GM21619 (cell line): Measurements from ENCODE around the gene RAB29.

Experiments
- ATAC-seq: cut with Tn5 transposase; IDR thresholded peaks from one replicate; pipeline ENCODE4 v1.9.1; 2021; ENCODE audit not compliant: unreplicated experiment

The RAB29 gene, protein sequence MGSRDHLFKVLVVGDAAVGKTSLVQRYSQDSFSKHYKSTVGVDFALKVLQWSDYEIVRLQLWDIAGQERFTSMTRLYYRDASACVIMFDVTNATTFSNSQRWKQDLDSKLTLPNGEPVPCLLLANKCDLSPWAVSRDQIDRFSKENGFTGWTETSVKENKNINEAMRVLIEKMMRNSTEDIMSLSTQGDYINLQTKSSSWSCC

DNA sequence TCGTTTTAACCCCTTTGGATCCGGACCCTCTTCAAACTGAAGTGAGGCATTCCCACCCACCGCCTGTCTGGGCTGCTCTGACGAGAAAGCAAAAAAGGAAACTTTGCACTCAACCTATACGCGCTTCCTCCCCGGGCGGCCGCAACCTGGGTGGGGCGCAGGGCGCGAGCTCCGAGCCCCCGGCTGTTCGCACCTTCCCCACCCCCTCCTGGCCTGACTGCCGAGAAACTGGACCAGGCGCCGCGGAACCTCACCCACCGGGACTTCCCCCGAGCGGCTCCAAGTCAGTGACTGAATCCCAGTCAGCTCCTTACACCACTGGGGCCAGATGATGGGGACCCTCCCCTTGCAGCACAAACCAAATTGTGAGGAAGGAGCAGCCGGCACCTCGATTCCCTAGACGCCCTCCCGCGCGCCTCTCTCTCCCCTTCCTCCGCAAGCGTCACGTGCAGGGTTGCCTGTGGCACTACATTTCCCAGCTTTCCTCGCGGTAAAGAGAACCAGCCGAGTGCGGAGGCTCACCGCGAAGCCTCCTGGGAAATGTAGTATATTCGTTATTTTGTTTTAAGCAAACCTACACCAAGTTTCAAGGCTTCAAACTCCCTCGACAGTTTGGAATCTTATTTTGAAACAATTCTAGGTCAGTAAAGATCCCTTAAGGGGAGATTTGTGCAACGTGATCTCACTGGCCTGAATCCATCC lies at the start of gene RAB29:
RAB29 (minus strand) TSS at position 468 of the 702 bp plus-strand sequence. CDS start 526 bp downstream, outside the sequence.
- peak; percentile 81 for ATAC-seq

DNA sequence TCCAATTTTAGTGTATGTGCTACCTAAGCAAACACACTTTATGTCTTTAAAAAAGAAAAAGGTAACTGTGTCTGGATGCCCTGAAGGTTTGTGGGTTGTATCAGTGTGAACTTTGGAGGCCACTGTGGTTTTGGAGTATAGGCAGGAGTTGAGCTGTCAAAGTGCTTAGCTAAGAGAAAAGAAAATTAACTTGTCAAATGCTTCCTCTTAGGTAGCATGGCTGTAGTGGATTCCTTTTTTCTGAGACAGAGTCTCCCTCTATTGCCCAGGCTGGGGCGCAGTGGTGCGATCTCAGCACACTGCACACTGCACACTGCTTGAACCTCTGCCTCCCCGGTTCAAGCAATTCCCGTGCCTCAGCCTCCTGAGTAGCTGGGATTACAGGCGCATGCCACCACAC lies 48.9 kb upstream of the RAB29 start:
- no peak for ATAC-seq

DNA sequence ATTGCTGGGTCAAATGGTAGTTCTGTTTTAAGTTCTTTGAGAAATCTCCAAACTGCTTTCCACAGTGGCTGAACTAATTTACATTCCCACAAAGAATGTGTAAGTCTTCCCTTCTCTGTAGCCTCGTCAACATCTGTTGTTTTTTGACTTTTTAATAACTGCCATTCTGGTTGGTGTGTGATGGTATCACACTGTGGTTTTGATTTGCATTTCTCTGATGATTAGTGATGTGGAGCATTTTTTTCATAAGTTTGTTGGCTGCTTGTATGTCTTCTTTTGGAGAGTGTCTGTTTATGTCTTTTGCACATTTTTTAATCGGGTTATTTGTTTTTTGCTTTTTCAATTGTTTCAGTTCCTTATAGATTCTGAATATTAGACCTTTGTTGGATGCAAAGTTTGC lies 48.0 kb upstream of the RAB29 start:
- ATAC-seq: peak; percentile 48

DNA sequence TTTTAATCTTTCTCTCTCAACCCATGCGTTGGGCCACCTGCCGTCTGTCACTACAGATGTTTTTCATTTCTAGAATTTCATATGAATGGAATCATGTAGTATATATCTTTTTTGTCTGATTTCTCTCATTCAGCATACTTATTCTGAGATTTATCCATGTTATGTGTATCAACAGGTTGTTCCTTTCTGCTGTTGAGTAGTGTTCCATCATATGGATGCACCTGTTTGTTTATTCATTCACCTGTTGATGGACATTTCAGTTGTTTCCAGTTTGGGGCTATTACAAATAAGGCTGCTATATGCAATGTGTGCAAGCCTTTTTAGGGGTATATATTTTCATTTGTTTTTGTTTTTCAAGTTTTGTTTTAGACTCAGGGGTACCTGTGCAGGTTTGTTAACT lies 47.1 kb upstream of the RAB29 start:
- ATAC-seq: no peak

DNA sequence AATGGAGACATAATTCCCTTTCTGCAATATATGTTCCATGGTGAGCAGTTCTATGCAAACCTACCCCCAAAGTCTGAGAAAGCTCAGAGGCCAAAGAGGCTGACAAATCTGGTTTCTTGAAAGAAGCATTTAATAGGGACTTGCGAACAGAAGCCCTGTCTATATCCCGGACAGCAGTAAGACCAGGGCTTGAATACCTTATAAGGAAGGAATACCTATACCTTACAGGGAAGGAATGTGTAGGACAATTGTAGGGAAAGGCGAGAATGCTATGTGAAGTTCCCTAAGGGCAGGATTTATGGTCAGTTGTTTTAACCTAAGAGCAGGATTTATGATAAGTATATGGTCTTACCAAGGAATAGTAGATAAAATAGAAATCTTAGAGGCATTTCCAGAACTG lies 42.7 kb upstream of the RAB29 start:
- ATAC-seq: no peak

DNA sequence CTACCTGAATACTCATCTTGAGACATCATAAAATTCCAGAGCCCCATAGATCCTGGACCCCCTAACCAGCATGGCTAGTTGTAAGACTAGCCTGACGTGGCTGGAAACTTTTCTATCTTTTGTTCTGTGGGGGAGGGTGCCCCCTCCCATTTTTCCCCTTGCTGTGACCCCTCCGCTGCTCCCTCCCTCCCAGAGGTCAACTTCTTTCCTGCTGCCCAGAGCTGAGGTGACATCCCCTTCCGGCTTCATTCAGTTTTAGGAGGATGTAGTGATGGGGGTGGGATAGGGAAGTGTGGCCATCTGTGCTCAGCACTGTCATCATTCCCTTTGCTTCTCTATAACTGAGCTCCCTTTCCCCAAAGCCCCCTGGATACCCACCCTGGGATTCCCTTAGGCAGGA lies 42.1 kb upstream of the RAB29 start:
- ATAC-seq: no peak

DNA sequence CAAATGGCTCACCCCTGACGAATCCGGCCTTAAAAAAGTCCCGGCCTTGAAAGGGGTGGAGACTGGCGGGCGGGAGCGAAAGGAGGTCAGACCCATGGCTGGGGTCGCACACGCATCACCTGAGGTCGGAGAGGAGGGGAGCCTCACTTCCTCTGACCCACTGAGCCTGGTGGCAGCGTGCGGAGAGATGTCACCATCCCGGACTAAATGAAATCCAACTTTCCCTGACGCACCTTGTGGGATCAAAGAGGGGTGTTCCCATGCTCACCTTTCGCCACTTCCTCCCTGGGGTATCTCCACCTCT lies 38.4 kb upstream of the RAB29 start:
- no peak for ATAC-seq

DNA sequence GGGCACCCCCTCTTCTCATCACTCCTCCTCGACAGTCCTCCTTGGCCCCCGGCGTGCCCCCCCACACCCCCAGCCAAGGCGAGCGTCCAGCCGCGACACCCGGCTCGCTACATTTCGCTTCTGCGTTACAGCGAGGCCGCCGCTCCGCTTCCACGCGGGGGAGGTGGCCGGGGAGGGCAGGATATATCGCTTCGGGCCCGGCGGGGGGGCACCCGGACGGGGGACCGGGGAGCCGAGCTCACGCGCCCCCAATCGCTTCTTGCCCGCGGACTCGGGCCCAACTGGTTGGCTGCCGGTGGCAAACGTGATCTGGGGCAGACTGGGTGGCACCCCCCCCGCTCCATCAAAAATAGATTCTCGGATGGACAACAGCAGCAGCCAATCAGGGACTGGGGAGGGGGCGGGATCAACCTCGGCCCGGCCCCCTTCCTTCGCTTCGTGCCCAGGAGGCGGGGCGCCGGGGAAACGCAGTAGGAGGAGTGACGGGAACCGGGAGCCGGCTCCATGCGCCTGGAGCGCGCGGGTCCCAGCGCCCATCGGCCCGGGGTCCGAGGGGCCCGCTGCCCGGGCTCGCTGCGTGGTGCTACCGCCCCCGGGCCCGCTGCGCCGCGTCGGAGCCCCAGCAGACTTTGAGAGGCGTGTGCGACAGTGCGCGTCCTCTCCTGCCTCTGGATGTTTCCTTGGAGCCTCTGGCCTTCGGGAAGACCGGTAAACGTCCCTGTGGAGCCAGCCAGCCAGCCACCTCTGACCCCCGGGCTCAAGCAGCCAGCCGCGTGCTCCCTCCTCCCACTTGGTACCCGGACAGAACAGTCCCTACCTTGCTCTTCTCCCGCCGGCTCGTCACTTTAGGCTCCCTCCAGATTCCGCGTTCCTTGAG lies 37.8 kb upstream of the RAB29 start, which contains the start of gene SLC41A1:
SLC41A1 (minus strand) TSS at position 321 of the 877 bp plus-strand sequence. CDS start 2,757 bp downstream, outside the sequence.
- ATAC-seq: peak; percentile 88

DNA sequence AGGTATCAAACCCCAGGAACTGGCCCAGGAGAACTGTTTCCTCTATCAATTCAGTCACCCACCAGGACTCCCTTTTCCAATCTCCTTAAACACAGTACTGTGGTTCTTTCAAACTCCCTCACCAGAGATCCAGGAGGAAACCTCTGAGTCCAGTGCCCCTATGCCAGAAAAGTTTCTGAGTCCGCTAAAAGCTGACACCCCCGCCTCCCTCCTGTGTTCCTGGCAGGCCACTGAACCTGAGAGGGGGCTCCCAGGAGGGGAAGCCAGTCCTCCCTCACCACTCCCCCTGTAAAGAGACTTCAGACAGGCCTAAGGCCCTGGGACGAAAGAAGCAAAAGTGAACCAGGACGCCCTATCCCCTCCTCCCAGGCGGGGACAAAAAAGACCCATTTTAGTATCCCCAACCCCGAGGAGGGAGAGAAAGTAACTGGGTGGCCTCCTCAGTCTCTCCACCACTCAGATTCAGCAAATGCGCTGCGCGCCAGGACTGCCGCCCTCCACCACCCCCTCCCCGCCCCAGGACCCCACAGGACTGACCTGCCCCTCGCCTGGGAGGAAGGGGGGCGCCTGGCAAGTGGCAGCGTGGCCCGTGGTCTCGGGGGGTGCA lies 37.1 kb upstream of the RAB29 start:
- peak; percentile 7 for ATAC-seq

DNA sequence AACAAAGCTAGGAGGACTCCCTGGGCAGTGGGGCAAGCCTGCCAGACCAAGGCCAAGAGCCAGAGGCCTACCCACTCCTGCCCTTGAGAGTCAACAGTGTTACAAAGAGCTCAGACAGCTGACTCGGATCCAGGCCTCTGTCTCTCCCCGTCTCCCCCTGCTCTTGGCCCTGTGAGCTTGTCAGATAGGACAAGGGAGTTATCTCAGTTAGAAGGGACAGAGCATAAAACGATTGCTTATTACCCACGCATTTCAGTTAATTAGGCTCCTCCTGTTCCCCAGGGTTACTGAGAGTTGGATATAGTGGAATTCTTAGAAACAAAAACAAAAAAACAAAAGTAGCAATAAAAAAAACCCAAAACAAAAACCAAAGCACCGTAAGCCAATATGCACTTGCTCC lies 36.4 kb upstream of the RAB29 start:
- ATAC-seq: no peak

DNA sequence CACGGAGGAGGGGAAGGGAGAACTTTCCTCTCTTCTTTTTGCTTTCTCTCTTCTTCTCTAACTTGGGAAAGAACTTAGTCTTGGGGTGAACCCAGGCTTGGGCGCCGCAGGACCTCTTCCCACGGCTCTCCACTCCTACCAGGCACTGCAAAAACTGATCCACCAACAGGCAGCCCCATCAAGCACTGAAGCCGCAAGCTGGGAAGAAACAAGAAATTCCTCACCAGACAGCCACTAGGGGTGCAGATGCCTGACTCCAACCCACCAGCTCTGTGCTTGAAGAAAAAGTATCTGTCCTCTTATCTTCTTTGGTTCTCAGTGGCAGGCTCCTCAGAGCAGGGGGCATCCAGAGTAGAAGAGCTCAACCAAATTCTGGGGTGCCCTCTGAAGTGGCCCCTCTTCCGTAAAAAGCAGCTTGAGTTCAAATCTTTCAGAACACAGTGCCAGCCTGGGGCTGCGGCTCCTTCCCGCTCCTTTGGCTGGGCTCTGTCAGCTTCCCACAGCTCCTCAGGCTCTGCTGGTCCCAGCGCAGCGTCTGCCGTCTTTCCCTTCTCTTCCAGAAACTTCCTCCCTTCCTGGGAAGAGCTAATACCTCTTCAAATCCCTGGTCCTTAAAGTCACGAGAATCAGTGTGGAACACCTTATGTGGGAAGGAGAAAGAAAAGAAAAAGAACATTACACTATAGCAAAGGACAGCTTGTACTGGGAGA lies 35.3 kb upstream of the RAB29 start:
- ATAC-seq: no peak

DNA sequence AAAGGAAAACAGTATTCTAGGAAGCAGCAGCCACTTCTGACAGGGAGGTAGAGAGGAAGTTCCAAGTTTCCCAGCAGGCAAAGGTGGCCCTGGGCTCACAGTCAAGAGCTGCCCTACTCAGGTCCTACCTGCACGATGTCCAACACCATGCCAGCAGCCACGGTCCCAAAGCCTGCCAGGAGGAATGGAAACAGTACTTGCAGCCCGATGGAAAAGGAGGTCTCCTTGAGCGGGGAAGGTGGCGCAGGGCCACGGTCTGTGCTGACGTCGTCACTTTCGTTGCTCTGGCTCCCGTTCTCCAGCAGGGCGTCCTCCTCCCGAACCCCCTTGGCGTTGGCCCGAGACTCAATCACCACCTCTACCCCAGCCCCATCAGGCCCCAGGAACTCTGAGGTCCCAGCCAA lies 34.7 kb upstream of the RAB29 start:
- ATAC-seq: no peak

DNA sequence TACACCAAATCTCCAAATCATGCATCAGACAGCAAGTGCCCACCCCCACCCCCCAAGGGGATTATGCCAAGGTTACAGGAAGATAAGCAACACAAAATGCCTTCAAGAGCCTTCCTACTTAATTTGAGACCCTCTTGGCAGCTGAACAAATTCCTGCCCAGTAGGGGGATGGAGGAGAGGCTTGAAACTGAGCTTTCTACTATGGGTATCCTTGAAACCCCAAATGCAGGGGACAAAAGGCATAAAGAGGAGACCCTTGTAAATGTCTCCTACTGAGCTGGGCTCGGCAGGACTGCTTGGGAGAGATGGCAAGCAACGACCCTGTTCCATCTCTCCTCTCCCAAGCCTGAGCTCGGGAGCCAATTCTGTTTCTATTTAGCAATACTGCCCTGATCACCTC lies 34.2 kb upstream of the RAB29 start:
- ATAC-seq: no peak

DNA sequence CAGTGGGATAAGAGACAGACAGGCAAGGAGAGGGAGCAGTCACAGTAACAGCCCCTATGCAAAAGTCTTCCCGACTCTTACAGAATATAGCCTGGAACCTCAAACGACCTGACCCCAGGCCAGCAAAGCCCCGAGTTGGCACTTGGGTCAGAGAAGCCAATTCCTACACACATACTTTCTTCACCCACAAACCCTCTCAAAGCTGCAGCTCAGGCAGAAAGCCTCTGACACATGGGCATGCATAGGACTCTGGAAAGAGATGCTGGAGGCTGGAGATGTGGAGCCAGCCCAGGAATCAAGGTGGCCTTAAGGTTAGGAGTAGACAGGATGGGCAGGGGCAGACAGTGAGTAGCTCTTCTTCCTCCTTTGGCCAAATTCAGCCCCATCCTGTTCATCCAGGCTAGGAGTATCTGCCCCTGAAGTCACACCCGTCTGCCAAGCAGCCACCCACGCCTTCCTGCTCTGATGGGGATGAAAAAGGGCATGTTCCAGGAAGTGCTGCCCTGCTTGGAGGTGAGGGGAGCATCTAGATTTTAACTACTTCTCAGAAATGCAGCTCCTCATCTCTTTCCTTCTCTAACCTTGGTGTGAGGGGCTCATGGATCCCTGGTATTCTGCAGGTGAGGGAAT lies 29.9 kb upstream of the RAB29 start:
- ATAC-seq: no peak

DNA sequence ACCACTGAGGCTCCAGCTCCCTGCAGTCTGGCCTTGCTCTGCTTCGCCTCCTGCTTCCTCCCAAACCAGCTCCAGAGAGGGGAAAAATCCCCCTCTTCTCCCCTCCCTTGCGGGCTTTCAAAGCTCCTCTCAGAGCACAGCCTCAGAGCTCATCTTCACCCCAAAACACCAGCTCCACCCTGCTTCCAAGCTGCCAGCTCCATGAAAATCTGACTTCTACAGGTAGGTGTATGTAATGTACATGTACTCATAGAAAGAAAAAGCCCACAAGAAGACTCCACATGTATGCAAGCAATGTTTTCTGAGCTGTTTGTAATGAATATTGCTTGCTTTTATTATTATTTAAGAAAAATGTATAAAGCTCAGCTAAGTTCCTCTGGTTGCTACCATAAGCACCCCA lies 29.3 kb upstream of the RAB29 start:
- no peak for ATAC-seq

DNA sequence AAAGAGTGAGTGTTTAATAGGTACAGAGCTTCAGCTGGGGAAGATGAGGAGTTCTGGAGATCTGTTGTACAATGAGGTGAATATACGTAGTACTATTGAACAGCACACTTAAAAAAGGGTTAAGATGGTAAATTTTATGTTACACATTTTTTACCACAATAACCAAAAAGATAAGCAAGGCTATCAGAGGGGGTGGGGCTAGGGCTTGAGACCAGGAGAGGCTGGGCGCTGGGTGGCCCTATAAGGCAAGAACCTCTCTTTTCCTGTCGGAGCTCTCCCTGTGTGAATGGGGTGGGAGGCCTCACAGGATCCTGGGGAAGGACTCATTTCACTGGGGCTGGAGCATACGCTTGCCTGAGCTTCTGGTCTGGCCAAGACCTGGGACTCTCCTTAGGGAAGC lies 28.7 kb upstream of the RAB29 start:
- ATAC-seq: no peak

DNA sequence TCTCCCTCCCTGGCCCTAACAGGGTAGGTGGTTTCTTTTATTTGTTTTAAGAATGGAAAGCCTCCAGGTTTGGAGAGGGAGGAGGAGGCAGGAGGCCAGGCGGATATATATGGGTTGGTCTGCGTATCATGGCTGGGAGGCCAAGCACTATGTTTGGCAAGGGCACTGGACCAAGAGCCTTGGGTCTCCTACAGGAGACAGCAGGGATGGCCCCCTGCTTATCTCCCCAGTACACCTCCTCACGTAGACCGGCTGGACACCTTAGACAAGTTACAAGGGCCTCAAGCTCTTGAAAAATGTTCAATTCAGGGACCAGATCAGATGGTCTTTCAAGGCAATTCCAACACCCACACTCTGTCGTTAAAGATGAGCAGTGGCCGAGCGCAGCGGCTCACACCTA lies 26.8 kb upstream of the RAB29 start:
- ATAC-seq: no peak

DNA sequence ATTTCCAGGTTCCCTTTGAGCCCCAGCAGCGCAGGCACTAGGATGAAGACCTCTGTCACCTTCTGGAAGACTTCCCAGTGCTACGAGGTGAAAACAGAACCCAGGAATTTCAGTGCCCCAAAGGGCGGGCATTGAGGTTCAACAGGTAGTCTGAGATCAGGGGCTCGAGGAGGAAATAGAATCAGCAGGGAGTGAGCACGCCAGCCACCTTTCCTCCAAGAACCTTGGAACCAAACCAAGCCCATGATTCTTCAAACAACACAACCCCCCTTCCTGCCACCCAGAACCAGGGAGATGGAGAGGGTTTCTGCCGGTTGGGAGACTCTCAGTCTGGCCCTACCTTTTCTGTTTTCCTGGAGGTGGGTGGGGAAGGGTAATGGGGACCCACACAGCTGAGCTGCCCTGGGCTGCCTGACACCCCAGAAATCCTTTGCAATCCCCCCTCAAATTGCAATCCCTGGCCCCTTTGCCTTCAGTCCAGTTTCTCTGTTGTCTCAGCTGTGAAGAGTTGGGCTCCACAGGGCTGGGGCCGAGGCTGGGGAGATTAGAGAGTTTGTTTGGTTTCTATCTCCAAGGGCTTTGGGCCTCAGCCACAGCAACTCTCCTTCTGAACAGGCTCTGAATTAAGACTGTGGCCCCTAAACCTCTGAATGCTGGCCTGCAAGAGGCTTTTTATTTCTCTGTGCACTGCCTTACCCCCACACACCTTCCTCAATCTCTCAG lies 25.9 kb upstream of the RAB29 start:
- no peak for ATAC-seq

DNA sequence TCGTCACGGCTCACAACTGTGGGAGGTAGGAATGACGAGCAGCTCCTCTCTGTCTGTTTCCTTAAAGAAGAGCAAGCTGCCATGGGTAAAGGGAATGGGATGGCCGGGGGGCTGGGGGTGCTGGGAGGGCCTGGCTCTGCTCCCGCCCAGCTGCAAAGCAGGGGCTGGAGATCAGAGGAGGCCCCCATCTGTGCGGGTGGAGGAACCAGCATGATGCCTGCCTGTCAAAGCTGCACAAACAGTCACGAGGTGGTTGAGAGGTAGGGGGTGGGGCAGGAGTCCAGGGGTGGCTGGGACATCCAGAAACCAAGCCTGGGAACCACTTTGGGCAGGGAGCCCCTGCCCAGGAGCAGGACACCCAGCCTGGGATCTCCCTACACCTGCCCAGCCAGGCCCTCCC lies 25.1 kb upstream of the RAB29 start:
- no peak for ATAC-seq

DNA sequence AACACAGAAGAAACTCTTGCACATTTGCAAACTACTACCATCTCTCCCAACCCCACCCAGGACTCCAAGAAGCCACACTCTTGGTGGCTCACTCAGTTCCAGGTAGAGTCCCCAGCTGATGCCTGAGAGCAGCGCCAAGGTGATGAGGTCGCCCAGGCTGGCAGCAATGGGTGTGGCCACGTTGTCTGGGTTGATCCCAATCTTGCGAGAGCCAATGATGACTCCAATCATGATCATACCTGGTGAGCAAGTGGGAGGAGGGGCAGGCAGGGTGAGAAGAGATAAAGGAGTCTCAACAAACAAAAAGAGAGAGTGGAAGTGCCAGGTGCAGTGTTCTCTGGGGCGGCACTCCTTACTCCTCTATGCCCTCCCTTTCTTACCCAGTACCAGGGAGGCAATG lies 23.3 kb upstream of the RAB29 start:
- no peak for ATAC-seq
